G401.6 (cell line): Measurements from ENCODE around the gene GNG13.

ENCODE experiments used
- FAIRE-seq: peaks from 2 replicates; lab custom pipeline; 2012; peaks lifted over from hg19 to GRCh38; lab: Jason Lieb, UNC

The GNG13 gene

GRCh38 chr16:793414-793813 is 7.1 kb downstream of the GNG13 start:
- no peak for FAIRE-seq

GRCh38 chr16:792221-792995 is 8.1 kb downstream of the GNG13 start:
- no peak for FAIRE-seq

- FAIRE-seq, result no peak
Observed at GRCh38 chr16:791131-791530, 9.4 kb downstream of the GNG13 start.

- no peak for FAIRE-seq
Observed at GRCh38 chr16:790086-790485, 10.4 kb downstream of the GNG13 start.

GRCh38 chr16:789191-789850 is 11.2 kb downstream of the GNG13 start:
- no peak for FAIRE-seq

GRCh38 chr16:788399-789126 is 12.0 kb downstream of the GNG13 start, which contains the start of gene CHTF18:
CHTF18 (plus strand) TSS chr16:788620; CDS start chr16:788685, 65 bp downstream.
- no peak for FAIRE-seq

GRCh38 chr16:787978-788398 is 12.5 kb downstream of the GNG13 start, which contains the start of gene RPUSD1:
RPUSD1 (minus strand) TSS chr16:788381; CDS start chr16:787737, 644 bp downstream.
- FAIRE-seq, result no peak

GRCh38 chr16:787321-787966 is 13.1 kb downstream of the GNG13 start:
- no peak for FAIRE-seq

- FAIRE-seq, result no peak
Observed at GRCh38 chr16:785563-786535, 14.7 kb downstream of the GNG13 start.

GRCh38 chr16:784431-784830 is 16.1 kb downstream of the GNG13 start:
- FAIRE-seq, result no peak

- no peak for FAIRE-seq
Observed at GRCh38 chr16:783404-784161, 17.0 kb downstream of the GNG13 start.

- no peak for FAIRE-seq
Observed at GRCh38 chr16:782766-783403, 17.6 kb downstream of the GNG13 start.

- no peak for FAIRE-seq
Observed at GRCh38 chr16:782258-782657, 18.3 kb downstream of the GNG13 start.

GRCh38 chr16:781346-782010 is 19.1 kb downstream of the GNG13 start:
- FAIRE-seq, result no peak

- no peak for FAIRE-seq
Observed at GRCh38 chr16:780296-780695, 20.2 kb downstream of the GNG13 start.

- no peak for FAIRE-seq
Observed at GRCh38 chr16:779561-779960, 21.0 kb downstream of the GNG13 start.

- no peak for FAIRE-seq
Observed at GRCh38 chr16:778909-779527, 21.5 kb downstream of the GNG13 start.

- no peak for FAIRE-seq
Observed at GRCh38 chr16:778447-778846, 22.1 kb downstream of the GNG13 start.

GRCh38 chr16:777826-778225 is 22.7 kb downstream of the GNG13 start:
- peak; percentile 44 for FAIRE-seq
